DMS153 (cell line): ENCODE measurements around the gene ANO6.
"Not testable (repeated sequence)": the region's sequence is repeated elsewhere in the genome, so short reads cannot be mapped to it uniquely, and the experiment has no call there.

Experiments used
- DNase-seq: peaks from one replicate; lab custom pipeline; 2025; lab: John Stamatoyannopoulos, UW

Gene ANO6

GRCh38 chr12:45348311-45348710, 132.4 kb downstream of the ANO6 start:
- no peak for DNase-seq

DNA sequence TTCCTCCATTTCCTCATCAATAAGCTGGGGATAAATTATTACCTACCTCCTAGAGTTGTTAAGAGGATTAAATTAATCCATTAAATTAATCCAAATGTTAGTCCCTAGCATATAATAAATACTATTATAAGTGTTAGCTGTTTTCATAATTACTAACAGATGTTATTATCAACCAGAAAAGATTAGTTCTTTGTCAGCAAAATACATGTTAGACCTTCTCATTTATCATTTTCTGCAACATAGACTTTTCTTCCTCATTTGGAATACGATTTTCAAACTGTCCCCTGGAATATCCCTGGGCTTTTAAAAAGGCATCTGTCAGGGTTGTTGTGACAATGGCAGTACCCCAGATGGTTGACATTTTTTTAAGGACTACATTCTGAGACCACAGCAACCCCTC, 133.1 kb downstream of the ANO6 start:
- DNase-seq = no peak

DNA sequence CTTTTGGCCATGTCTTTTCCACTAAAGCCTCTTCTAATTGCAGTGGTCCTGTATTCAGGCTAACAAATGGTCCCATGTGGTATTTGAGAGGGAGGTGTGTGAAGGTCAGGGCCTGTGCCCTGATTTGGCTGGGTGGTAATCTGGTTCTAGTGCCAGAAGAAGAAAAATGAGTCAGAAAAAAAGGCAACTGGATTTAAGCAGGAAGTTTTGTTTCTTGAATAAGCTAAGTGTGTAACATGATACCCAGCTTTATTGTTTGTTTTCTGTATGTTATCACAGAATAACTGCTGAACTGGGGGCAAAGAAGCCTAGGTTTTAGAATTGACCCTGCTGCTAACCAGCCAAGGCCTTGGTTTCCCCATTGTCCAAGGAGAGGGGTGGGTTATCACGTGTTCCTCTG, 134.0 kb downstream of the ANO6 start:
- DNase-seq = no peak

GRCh38 chr12:45350861-45351260, 135.0 kb downstream of the ANO6 start:
- no peak for DNase-seq

DNA sequence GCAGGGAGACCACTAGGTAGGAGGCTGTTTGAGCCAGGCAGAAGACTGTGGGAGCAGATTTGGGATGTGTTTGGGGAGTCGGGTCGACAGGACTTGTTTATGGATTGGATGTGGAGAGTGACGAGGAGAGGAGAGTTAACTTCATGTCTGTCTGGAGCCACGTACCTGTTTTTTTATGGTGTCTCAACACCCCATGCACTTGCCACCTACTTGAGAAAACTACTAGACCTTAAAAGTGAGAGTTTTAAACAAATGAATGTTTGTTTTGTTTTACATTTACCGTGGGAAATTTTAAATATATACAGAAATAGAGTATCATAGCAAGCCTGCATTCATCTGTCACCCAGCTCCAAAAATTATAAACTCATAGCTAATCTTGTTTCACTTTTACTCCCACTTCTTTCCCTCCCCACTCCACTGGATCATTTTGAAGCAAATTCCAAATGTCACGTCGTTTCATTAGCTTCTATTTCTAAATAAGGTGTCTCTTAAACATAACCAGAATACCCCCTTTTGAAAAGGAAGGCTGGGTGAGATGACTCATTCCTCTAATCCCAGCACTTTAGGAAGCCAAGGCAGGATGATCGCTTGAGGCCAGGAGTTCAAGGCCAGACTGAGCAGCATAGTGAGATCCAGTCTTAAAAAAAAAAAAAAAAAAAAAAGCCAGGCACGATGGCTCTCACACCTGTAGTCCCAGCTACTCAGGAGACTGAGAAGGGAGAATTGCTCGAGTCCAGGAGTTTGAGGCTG, 136.2 kb downstream of the ANO6 start:
- no peak for DNase-seq

DNA sequence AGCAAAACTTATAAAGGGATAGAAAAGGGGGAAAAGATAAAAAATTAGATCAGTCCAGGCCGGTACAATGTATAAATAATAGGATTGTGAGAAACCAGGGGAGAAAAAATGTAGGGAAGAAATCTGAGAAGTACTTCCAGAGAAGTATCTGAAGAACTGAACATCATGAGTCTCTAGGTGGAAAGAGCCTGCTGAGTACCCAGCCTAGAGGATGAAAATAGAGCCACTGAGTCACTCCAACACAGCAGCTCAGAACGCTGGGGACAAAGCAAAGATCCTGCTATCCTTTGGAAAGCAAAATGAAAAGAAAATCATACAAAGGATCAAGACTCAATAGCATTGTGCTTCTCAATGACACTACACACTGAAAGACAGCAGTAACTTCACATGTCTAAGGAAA, 138.0 kb downstream of the ANO6 start:
- DNase-seq = no peak

DNA sequence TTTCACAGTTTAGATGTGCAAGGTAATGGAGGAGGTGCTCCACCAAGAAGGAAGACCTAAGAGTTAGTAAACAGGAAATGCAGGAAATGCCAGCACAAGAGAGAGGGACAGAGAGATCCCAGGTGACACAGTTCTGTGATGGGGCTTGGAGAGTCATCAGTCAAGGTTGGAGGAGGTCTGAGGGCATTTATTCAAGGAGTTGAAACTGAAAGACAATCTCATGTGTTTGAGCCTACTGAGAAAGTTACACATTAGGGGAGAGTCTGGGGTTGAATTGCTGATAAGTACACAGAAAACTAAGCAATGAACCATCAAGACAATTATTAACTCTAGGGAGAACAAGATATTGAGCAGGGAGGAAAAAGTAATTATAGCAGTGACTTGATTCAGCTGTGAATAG, 138.5 kb downstream of the ANO6 start:
- DNase-seq = no peak

- no peak for DNase-seq
These were observed 139.8 kb downstream of the ANO6 start for GRCh38 chr12:45355730-45356129.

DNA sequence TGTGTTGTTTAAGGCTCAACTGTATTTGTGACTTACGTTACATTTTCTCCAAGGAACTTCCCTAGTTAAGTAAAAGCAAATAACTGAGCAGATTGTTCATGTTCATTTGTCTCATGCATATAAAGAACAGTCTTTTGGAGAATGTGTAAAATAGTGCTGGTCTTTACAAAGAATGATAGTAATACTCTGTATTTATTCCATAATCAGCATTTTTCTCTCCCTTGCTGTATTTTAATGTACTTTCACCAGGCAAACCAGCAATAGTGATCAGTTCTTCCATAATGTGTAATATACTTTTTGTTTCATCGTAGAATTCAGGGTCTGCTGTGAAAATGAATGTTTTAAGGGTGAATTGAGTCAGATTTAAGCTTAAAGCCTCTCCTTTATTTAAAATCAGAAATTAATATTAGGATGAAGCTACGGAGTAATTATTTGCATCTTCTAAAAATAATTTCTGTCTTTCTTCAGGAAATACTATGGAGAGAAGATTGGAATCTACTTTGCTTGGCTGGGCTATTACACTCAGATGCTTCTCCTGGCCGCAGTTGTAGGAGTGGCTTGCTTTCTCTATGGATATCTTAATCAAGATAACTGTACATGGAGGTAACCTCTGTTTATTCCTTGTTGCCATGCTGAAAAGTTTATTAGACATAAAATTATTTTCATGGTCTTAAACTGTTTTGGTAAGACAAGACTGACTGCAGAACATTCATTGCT, 141.1 kb downstream of the ANO6 start:
- DNase-seq = no peak

GRCh38 chr12:45357539-45358417, 141.9 kb downstream of the ANO6 start:
- no peak for DNase-seq

DNA sequence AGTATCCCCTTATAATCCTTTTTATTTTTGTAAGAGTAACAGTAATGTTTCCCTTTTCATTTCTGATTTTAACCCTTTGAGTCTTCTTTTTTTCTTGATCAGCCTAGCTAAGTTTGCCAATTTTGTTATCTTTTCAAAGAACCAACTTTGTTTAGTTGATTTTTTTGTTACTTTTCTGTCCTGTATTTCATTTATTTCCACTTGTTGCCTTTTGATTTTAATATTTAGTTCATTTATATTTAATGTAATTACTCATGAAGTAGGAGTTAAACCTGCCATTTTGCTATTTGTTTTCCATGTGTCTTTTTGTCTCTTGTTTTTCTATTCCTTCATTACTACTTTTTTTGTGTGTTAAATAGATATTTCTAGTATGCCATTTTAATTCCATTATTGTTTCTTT, 146.4 kb downstream of the ANO6 start:
- DNase-seq = no peak

DNA sequence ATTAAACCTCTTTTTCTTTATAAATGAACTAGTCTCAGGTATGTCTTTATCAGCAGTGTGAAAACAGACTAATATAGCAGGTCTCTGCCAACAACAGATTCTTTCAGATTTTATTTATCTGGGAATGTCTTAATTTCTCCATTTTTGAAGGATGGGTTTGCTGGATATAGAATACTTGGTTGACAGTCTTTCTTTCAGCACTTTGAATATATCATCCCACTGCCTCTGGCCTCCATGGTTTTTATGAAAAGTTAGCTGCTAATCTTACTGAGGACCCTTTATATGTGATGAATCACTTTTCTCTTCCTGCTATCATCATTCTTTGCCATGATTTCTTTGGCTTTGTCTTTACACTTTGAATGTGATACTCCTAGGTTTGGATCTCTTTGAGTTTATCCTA, 148.0 kb downstream of the ANO6 start:
- DNase-seq = no peak

DNA sequence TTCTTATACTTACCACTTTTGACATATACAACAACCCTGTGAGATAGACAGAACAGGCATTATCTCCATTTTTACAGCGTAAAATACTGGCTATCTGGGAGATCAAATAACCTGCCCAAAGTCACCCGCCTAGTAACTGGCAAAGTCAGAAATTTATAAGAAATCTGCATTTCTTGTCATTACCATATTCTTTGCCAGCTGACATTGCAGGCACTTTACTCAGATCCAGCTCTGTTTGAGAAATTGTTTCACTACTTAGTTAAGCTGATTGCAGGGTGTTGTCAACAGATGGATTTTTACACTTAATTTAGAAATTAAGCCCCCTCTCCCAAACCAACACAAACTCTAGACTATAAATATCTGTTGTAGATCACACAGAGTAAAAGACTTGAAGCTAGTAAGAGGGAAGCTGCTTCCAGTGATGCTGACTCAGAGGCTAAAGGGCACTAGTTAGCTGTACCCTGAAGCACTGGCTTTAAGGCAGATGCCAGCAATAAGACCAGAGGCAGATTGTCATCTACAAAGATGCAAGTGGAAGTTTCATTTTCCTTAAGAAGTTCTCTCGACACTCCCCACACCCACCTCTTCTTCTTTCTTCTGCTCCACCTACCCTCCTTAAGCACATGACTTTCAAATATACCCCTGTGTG, 153.1 kb downstream of the ANO6 start:
- DNase-seq = no peak

GRCh38 chr12:45377815-45378214, 161.9 kb downstream of the ANO6 start:
- DNase-seq = no peak

GRCh38 chr12:45379261-45379660, 163.4 kb downstream of the ANO6 start:
- no peak for DNase-seq

GRCh38 chr12:45381351-45381750, 165.5 kb downstream of the ANO6 start:
- DNase-seq = no peak

GRCh38 chr12:45388545-45388944, 172.7 kb downstream of the ANO6 start:
- DNase-seq = no peak

- DNase-seq = no peak
These were observed 173.5 kb downstream of the ANO6 start for GRCh38 chr12:45389426-45389825.

GRCh38 chr12:45397499-45397898, 181.6 kb downstream of the ANO6 start:
- DNase-seq = not testable (repeated sequence)

DNA sequence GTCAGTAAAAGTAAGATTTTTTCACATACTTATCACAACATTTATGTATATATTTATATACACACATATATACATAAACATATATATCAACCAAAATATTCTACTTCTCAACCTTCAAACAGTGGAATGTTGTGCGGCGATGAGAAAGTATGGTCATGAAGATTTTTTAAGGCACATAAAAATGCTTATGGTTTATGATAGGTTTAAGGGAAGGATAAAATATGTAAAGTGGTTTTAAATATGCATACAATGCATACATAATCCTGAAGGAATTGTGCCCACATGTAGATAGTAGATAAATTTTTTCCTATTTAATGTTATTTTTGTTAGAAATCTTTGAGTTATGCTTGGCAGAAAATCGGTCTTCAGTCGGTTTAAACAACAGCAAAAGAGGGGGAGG, 182.7 kb downstream of the ANO6 start:
- DNase-seq = no peak

GRCh38 chr12:45400991-45401390, 185.1 kb downstream of the ANO6 start:
- no peak for DNase-seq

- DNase-seq = no peak
These were observed 186.4 kb downstream of the ANO6 start for GRCh38 chr12:45402288-45402687.
